ENCODE results near the gene DNAH6. TPM values are rescaled to one million over a fixed set of nuclear protein-coding genes. Genes with fewer than 3 reads are reported as not detected.

The DNAH6 gene
- total and polyA plus RNA-seq, 4 donors = 1.9 to 16.9 (median 8.5) TPM

DNA sequence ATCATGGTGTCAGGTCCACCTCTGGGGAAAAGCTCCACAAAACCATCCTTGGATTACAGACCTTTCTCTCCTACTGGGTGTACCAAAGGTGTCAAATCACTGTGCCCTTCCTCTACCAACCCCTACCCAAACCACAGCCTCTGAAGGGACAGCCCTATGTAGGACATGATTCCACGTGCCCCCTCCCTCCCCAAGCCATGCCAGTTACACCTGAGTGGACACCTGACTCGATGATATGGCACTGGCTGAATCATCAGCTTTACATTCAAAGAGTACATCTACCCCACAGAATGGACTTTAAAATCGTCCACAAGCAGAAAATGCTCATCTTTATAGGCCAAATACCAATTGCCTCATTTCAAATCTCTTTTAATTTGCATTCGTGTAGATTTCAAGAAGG, 338.6 kb downstream of the DNAH6 start:
- ATAC-seq (ENCODE audit: insufficient read depth, low FRiP score) (no peak), DNase-seq (no peak)
- Histone ChIP-seq H3K4me1 (ENCODE audit: control insufficient read depth in 5 of 5, insufficient read depth in 5 of 5, low read length in 5 of 5) (no peaks in the 10 kb centered on the region), H3K9ac (ENCODE audit: insufficient read depth in 1 of 2, low read length in 2 of 2) (no peak overlapping the region), H3K9me3 (ENCODE audit: control insufficient read depth in 4 of 4, insufficient read depth in 3 of 4, low read length in 3 of 4) (peaks cover 0 to 2% (median 0%) of the 10 kb centered on the region in 4 donors), H3K36me3 (ENCODE audit: control insufficient read depth in 4 of 4, insufficient read depth in 4 of 4, low read length in 4 of 4) (no peaks in the 10 kb centered on the region), H3K4me3 (no peak overlapping the region), H3K27me3 (ENCODE audit: control insufficient read depth in 3 of 3, insufficient read depth in 3 of 3, low read length in 2 of 3) (peaks cover 0 to 3% (median 0%) of the 10 kb centered on the region in 3 donors), H3K27ac (ENCODE audit: low read depth in 1 of 2, low read length in 1 of 2) (no peak overlapping the region)
- WGBS, 2 donors = 78 to 82% methylated on average over 4 of the region's 4 CpGs
- TF ChIP-seq, protein P1, sequence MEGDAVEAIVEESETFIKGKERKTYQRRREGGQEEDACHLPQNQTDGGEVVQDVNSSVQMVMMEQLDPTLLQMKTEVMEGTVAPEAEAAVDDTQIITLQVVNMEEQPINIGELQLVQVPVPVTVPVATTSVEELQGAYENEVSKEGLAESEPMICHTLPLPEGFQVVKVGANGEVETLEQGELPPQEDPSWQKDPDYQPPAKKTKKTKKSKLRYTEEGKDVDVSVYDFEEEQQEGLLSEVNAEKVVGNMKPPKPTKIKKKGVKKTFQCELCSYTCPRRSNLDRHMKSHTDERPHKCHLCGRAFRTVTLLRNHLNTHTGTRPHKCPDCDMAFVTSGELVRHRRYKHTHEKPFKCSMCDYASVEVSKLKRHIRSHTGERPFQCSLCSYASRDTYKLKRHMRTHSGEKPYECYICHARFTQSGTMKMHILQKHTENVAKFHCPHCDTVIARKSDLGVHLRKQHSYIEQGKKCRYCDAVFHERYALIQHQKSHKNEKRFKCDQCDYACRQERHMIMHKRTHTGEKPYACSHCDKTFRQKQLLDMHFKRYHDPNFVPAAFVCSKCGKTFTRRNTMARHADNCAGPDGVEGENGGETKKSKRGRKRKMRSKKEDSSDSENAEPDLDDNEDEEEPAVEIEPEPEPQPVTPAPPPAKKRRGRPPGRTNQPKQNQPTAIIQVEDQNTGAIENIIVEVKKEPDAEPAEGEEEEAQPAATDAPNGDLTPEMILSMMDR (IDR thresholded peaks at IDR 0.05; ENCODE audit: control extremely low read depth, extremely low read depth) = no peak

- H3K27me3 ChIP-seq (ENCODE audit: control insufficient read depth in 3 of 3, insufficient read depth in 3 of 3, low read length in 2 of 3) = peaks cover 0 to 3% (median 0%) of the 10 kb centered on the region in 3 donors
- no peak for DNase-seq
- peaks cover 0 to 2% (median 0%) of the 10 kb centered on the region in 4 donors for H3K9me3 ChIP-seq (ENCODE audit: control insufficient read depth in 4 of 4, insufficient read depth in 3 of 4, low read length in 3 of 4)
- TF ChIP-seq, protein P1 (IDR thresholded peaks at IDR 0.05; ENCODE audit: control extremely low read depth, extremely low read depth) = no peak
- no peak overlapping the region for H3K4me3 ChIP-seq
- no peaks in the 10 kb centered on the region for H3K36me3 ChIP-seq (ENCODE audit: control insufficient read depth in 4 of 4, insufficient read depth in 4 of 4, low read length in 4 of 4)
- WGBS, 2 donors = 59 to 67% methylated on average over 11 of the region's 11 CpGs
- H3K27ac ChIP-seq (ENCODE audit: low read depth in 1 of 2, low read length in 1 of 2) = no peak overlapping the region
- H3K9ac ChIP-seq (ENCODE audit: insufficient read depth in 1 of 2, low read length in 2 of 2) = no peak overlapping the region
- H3K4me1 ChIP-seq (ENCODE audit: control insufficient read depth in 5 of 5, insufficient read depth in 5 of 5, low read length in 5 of 5) = no peaks in the 10 kb centered on the region
- no peak for ATAC-seq (ENCODE audit: insufficient read depth, low FRiP score)
These were observed 339.4 kb downstream of the DNAH6 start for GRCh38 chr2:84855731-84856130.

DNA sequence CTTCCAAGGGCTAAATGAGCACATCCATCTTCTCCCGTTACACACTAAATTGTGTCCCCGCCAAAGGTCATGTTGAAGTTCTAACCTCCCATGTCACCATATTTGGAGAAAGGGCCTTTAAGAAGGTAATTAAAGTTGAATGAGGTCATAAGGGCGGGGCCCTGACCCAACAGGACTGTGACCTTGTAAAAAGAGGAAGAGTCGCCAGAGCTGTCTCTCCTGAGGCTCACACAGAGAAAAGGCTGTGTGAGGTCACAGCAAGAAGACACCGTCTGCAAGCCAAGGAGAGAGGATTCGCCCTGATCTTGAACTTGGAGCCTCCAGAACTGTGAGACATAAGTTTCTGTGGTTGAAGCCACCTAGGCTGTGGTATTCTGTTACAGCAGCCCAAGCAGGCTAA, 340.5 kb downstream of the DNAH6 start:
- ATAC-seq (ENCODE audit: insufficient read depth, low FRiP score) (no peak), DNase-seq (no peak)
- H3K4me1 ChIP-seq (ENCODE audit: control insufficient read depth in 5 of 5, insufficient read depth in 5 of 5, low read length in 5 of 5) = no peaks in the 10 kb centered on the region
- no peaks in the 10 kb centered on the region for H3K36me3 ChIP-seq (ENCODE audit: control insufficient read depth in 4 of 4, insufficient read depth in 4 of 4, low read length in 4 of 4)
- peaks cover 0 to 3% (median 0%) of the 10 kb centered on the region in 3 donors for H3K27me3 ChIP-seq (ENCODE audit: control insufficient read depth in 3 of 3, insufficient read depth in 3 of 3, low read length in 2 of 3)
- WGBS, 2 donors = 80 to 82% methylated on average over 6 of the region's 6 CpGs
- peaks cover 0 to 2% (median 0%) of the 10 kb centered on the region in 4 donors for H3K9me3 ChIP-seq (ENCODE audit: control insufficient read depth in 4 of 4, insufficient read depth in 3 of 4, low read length in 3 of 4)
- H3K27ac ChIP-seq (ENCODE audit: low read depth in 1 of 2, low read length in 1 of 2) = no peak overlapping the region
- H3K9ac ChIP-seq (ENCODE audit: insufficient read depth in 1 of 2, low read length in 2 of 2) = no peak overlapping the region
- TF ChIP-seq, protein P1 (IDR thresholded peaks at IDR 0.05; ENCODE audit: control extremely low read depth, extremely low read depth) = no peak
- H3K4me3 ChIP-seq = no peak overlapping the region

DNA sequence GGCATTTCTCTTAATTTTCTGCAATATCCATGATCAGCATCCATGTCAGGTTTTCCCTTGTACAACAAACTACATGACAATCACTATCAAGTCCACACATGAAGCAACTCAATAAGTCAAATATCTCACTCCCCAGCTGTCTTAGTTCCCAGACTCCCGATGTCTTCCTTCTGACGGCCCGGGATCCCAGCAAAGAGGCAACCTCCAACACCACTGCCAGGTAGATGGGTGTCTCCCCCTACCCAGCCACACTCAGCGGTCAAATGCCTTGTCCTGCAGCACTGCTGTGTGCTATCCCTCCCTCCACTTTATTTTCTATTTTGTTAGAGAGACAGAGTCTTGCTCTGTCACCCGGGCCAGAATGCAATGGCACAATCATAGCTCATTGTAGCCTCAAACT, 341.3 kb downstream of the DNAH6 start:
- Histone ChIP-seq H3K9me3 (ENCODE audit: control insufficient read depth in 4 of 4, insufficient read depth in 3 of 4, low read length in 3 of 4) (peaks cover 0 to 2% (median 0%) of the 10 kb centered on the region in 4 donors), H3K36me3 (ENCODE audit: control insufficient read depth in 4 of 4, insufficient read depth in 4 of 4, low read length in 4 of 4) (no peaks in the 10 kb centered on the region), H3K4me3 (no peak overlapping the region), H3K27me3 (ENCODE audit: control insufficient read depth in 3 of 3, insufficient read depth in 3 of 3, low read length in 2 of 3) (peaks cover 0 to 3% (median 0%) of the 10 kb centered on the region in 3 donors), H3K27ac (ENCODE audit: low read depth in 1 of 2, low read length in 1 of 2) (no peak overlapping the region), H3K4me1 (ENCODE audit: control insufficient read depth in 5 of 5, insufficient read depth in 5 of 5, low read length in 5 of 5) (no peaks in the 10 kb centered on the region), H3K9ac (ENCODE audit: insufficient read depth in 1 of 2, low read length in 2 of 2) (no peak overlapping the region)
- DNase-seq = no peak
- ATAC-seq (ENCODE audit: insufficient read depth, low FRiP score) = no peak
- TF ChIP-seq, protein P1 (IDR thresholded peaks at IDR 0.05; ENCODE audit: control extremely low read depth, extremely low read depth) = no peak
- 95 to 98% methylated on average over 5 of the region's 5 CpGs for WGBS, 2 donors
